GM23338 (cell line): Measurements from ENCODE around the gene PPP1R13L. TPM values are rescaled to one million over a fixed set of nuclear protein-coding genes. Genes with fewer than 3 reads are reported as not detected.

Experiments
- ATAC-seq: fragments of 200-7000 bp; cut with Tn5 transposase; 3 replicates; pipeline ENCODE4 v1.9.1; 2020
- DNase-seq: peaks from one replicate; pipeline ENCODE4 v3.0.0-alpha.2; 2015; ENCODE audit warnings: low spot score
- H2AFZ ChIP-seq: fragments of 200-600 bp; sonication (generic); 2 replicates; pipeline ENCODE4 v1.8.0; 2016; ENCODE audit warnings: antibody characterized with exemption, mild to moderate bottlenecking, moderate library complexity
- H3F3A ChIP-seq: fragments of 200-600 bp; sonication (generic); replicated peaks from 2 replicates; pipeline ENCODE4 v1.8.0; 2017; ENCODE audit warnings: antibody characterized with exemption, mixed run types, low read depth
- H3K27ac ChIP-seq: fragments of 200-600 bp; sonication (generic); 2 replicates; pipeline ENCODE4 v1.6.1; 2016; ENCODE audit warnings: low read depth
- H3K27me3 ChIP-seq: fragments of 200-600 bp; sonication (generic); 2 replicates; pipeline ENCODE4 v1.8.0; 2016; ENCODE audit warnings: mild to moderate bottlenecking, mixed run types, moderate library complexity; ENCODE audit not compliant: insufficient read depth
- H3K36me3 ChIP-seq: fragments of 200-600 bp; sonication (generic); 2 replicates; pipeline ENCODE4 v1.8.0; 2016; ENCODE audit warnings: mild to moderate bottlenecking; ENCODE audit not compliant: insufficient read depth
- H3K4me1 ChIP-seq: fragments of 200-600 bp; sonication (generic); 2 replicates; pipeline ENCODE4 v1.8.0; 2016; ENCODE audit warnings: mild to moderate bottlenecking, moderate library complexity; ENCODE audit not compliant: insufficient read depth
- H3K4me2 ChIP-seq: fragments of 200-600 bp; sonication (generic); 2 replicates; pipeline ENCODE4 v1.7.1; 2017; ENCODE audit warnings: mixed run types
- H3K4me3 ChIP-seq: fragments of 200-600 bp; sonication (generic); 2 replicates; pipeline ENCODE4 v1.6.1; 2016; ENCODE audit warnings: mixed run types
- H3K79me2 ChIP-seq: fragments of 200-600 bp; sonication (generic); replicated peaks from 2 replicates; pipeline ENCODE4 v1.8.0; 2017; ENCODE audit warnings: mild to moderate bottlenecking; ENCODE audit not compliant: insufficient read depth
- H3K9me2 ChIP-seq: fragments of 200-600 bp; sonication (generic); 2 replicates; pipeline ENCODE4 v1.8.0; 2017; ENCODE audit not compliant: insufficient read depth
- H4K20me1 ChIP-seq: fragments of 200-600 bp; sonication (generic); replicated peaks from 2 replicates; pipeline ENCODE4 v1.8.0; 2017; ENCODE audit warnings: mild to moderate bottlenecking; ENCODE audit not compliant: insufficient read depth
- H3K27ac Mint-ChIP-seq: 2 replicates; pipeline ENCODE4 v1.8.0; 2020; ENCODE audit warnings: inconsistent platforms, mild to moderate bottlenecking, moderate library complexity, mixed read lengths
- H3K27me3 Mint-ChIP-seq: 3 replicates; pipeline ENCODE4 v1.8.0; 2022; ENCODE audit warnings: low read depth, mild to moderate bottlenecking, moderate library complexity, mixed read lengths, inconsistent platforms; ENCODE audit not compliant: insufficient read depth, poor library complexity
- H3K36me3 Mint-ChIP-seq: 3 replicates; pipeline ENCODE4 v1.8.0; 2021; ENCODE audit warnings: low read depth, mild to moderate bottlenecking, inconsistent platforms, moderate library complexity, mixed read lengths
- H3K4me1 Mint-ChIP-seq: 3 replicates; pipeline ENCODE4 v1.8.0; 2020; ENCODE audit warnings: mild to moderate bottlenecking, inconsistent platforms, mixed read lengths
- H3K4me3 Mint-ChIP-seq: 3 replicates; pipeline ENCODE4 v1.8.0; 2021; ENCODE audit warnings: moderate library complexity, mild to moderate bottlenecking, inconsistent platforms, mixed read lengths
- H3K9me3 Mint-ChIP-seq: 3 replicates; pipeline ENCODE4 v1.8.0; 2020; ENCODE audit warnings: moderate library complexity, mild to moderate bottlenecking, inconsistent platforms, mixed read lengths
- CREB1 ChIP-seq: fragments of 250-450 bp; sonication (Bioruptor Pico); IDR thresholded peaks from 2 replicates; pipeline ENCODE4 v1.5.0; 2020; ENCODE audit warnings: low read depth, mild to moderate bottlenecking, moderate library complexity
- EZH2phosphoT487 ChIP-seq: fragments of 200-600 bp; sonication (generic); IDR thresholded peaks from one replicate; pipeline ENCODE4 v1.8.1; 2018; ENCODE audit warnings: antibody characterized with exemption; ENCODE audit not compliant: unreplicated experiment
- NANOG ChIP-seq: IDR thresholded peaks from 2 replicates; pipeline ENCODE4 v1.6.1; 2016; ENCODE audit warnings: antibody characterized with exemption, borderline replicate concordance
- POLR2AphosphoS5 ChIP-seq: IDR thresholded peaks from 2 replicates; pipeline ENCODE4 v1.6.1; 2016; ENCODE audit warnings: antibody characterized with exemption, low read depth
- STAT1 ChIP-seq: IDR thresholded peaks from one replicate; pipeline ENCODE4 v1.6.1; 2016; ENCODE audit warnings: antibody characterized with exemption; ENCODE audit not compliant: unreplicated experiment
- ZNF114 ChIP-seq: fragments of 250-450 bp; sonication (Bioruptor Pico); IDR thresholded peaks from 2 replicates; pipeline ENCODE4 v1.5.0; 2020; ENCODE audit warnings: mild to moderate bottlenecking, moderate library complexity
- ZNF331 ChIP-seq: fragments of 250-450 bp; sonication (Bioruptor Pico); IDR thresholded peaks from 2 replicates; pipeline ENCODE4 v1.5.0; 2020; ENCODE audit warnings: low read depth, mild to moderate bottlenecking, moderate library complexity
- polyA plus RNA-seq: library from polyadenylated mRNA; unstranded; fragments of >200 nt; fragmentation: Nextera tagmentation; extraction: Ambion mirVana; gene quantifications from 2 replicates; pipeline ENCODE4 v1.2.1, GENCODE V29; 2016
- total RNA-seq: library from RNA; depleted of rRNA; stranded (reverse); fragments of >200 nt; shearing (Covaris generic); gene quantifications from 2 replicates; pipeline ENCODE4 v1.2.3, GENCODE V29; 2014
- TF ChIP-seq, protein P1 (sequence below): IDR thresholded peaks from 2 replicates; pipeline ENCODE4 v1.6.1; 2016; ENCODE audit warnings: antibody characterized with exemption
- TF ChIP-seq, protein P2 (sequence below): IDR thresholded peaks from one replicate; pipeline ENCODE4 v1.6.1; 2018; ENCODE audit warnings: antibody characterized with exemption; ENCODE audit not compliant: unreplicated experiment
- TF ChIP-seq, protein P3 (sequence below), 2 experiments: fragments of 200-600 bp in 1 of 2; sonication (generic) in 1 of 2; conservative IDR thresholded peaks; 2 replicates each; pipeline versions ENCODE4 v1.5.1 to v1.6.1; 2016 to 2017; ENCODE audit warnings: antibody characterized with exemption in 2 of 2, low read depth in 2 of 2, mild to moderate bottlenecking in 2 of 2, moderate library complexity in 1 of 2
- TF ChIP-seq, protein P4 (sequence below): fragments of 250-450 bp; sonication (Bioruptor Pico); IDR thresholded peaks from 2 replicates; pipeline ENCODE4 v1.5.0; 2020; ENCODE audit warnings: mild to moderate bottlenecking, moderate library complexity

The PPP1R13L gene
- total and polyA plus RNA-seq, 2 experiments from 2014 or later = 9.6 to 15.5 TPM

DNA sequence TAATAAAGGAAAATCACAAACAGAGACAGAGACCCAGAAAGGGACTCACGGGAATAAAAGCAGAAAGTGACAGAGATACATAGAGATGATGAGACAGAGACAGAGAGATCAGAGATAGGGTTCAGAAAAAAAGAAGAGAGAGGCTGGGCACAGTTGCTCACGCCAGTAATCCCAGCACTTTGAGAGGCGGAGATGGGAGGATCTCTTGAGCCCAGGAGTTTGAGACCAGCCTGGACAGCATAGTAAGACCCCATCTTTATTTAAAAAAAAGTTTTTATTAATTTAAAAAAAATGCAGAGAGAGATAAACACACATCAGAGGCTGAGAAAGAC, 43.5 kb upstream of the PPP1R13L start:
- Histone ChIP-seq H2AFZ (no peak overlapping the region), H3K79me2 (no peaks in the 10 kb centered on the region), H3K27ac (no peak overlapping the region), H3K4me2 (no peak overlapping the region), H3K4me3 (no peak overlapping the region), H3K36me3 (no peaks in the 10 kb centered on the region), H4K20me1 (no peaks in the 10 kb centered on the region), H3K4me1 (peaks cover 14% of the 10 kb centered on the region), H3K9me2 (no peaks in the 10 kb centered on the region), H3F3A (peaks cover 31% of the 10 kb centered on the region), H3K27me3 (peaks cover 54% of the 10 kb centered on the region)
- DNase-seq (no peak), ATAC-seq (no peak)
- H3K27ac Mint-ChIP-seq = no peak overlapping the region
- TF ChIP-seq ZNF331 (CRISPR knock-in tag) (no peak), NANOG (no peak), STAT1 (no peak), EZH2phosphoT487 (no peak), POLR2AphosphoS5 (no peak), CREB1 (no peak), ZNF114 (CRISPR knock-in tag) (no peak)
- TF ChIP-seq, protein P1, sequence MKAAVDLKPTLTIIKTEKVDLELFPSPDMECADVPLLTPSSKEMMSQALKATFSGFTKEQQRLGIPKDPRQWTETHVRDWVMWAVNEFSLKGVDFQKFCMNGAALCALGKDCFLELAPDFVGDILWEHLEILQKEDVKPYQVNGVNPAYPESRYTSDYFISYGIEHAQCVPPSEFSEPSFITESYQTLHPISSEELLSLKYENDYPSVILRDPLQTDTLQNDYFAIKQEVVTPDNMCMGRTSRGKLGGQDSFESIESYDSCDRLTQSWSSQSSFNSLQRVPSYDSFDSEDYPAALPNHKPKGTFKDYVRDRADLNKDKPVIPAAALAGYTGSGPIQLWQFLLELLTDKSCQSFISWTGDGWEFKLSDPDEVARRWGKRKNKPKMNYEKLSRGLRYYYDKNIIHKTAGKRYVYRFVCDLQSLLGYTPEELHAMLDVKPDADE = no peak
- TF ChIP-seq, protein P2, sequence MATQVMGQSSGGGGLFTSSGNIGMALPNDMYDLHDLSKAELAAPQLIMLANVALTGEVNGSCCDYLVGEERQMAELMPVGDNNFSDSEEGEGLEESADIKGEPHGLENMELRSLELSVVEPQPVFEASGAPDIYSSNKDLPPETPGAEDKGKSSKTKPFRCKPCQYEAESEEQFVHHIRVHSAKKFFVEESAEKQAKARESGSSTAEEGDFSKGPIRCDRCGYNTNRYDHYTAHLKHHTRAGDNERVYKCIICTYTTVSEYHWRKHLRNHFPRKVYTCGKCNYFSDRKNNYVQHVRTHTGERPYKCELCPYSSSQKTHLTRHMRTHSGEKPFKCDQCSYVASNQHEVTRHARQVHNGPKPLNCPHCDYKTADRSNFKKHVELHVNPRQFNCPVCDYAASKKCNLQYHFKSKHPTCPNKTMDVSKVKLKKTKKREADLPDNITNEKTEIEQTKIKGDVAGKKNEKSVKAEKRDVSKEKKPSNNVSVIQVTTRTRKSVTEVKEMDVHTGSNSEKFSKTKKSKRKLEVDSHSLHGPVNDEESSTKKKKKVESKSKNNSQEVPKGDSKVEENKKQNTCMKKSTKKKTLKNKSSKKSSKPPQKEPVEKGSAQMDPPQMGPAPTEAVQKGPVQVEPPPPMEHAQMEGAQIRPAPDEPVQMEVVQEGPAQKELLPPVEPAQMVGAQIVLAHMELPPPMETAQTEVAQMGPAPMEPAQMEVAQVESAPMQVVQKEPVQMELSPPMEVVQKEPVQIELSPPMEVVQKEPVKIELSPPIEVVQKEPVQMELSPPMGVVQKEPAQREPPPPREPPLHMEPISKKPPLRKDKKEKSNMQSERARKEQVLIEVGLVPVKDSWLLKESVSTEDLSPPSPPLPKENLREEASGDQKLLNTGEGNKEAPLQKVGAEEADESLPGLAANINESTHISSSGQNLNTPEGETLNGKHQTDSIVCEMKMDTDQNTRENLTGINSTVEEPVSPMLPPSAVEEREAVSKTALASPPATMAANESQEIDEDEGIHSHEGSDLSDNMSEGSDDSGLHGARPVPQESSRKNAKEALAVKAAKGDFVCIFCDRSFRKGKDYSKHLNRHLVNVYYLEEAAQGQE = no peak
- TF ChIP-seq, protein P3, sequence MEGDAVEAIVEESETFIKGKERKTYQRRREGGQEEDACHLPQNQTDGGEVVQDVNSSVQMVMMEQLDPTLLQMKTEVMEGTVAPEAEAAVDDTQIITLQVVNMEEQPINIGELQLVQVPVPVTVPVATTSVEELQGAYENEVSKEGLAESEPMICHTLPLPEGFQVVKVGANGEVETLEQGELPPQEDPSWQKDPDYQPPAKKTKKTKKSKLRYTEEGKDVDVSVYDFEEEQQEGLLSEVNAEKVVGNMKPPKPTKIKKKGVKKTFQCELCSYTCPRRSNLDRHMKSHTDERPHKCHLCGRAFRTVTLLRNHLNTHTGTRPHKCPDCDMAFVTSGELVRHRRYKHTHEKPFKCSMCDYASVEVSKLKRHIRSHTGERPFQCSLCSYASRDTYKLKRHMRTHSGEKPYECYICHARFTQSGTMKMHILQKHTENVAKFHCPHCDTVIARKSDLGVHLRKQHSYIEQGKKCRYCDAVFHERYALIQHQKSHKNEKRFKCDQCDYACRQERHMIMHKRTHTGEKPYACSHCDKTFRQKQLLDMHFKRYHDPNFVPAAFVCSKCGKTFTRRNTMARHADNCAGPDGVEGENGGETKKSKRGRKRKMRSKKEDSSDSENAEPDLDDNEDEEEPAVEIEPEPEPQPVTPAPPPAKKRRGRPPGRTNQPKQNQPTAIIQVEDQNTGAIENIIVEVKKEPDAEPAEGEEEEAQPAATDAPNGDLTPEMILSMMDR (conservative IDR thresholded peaks at IDR 0.05; ENCODE audit: low read depth in 2 of 2) = no peak
- TF ChIP-seq, protein P4, sequence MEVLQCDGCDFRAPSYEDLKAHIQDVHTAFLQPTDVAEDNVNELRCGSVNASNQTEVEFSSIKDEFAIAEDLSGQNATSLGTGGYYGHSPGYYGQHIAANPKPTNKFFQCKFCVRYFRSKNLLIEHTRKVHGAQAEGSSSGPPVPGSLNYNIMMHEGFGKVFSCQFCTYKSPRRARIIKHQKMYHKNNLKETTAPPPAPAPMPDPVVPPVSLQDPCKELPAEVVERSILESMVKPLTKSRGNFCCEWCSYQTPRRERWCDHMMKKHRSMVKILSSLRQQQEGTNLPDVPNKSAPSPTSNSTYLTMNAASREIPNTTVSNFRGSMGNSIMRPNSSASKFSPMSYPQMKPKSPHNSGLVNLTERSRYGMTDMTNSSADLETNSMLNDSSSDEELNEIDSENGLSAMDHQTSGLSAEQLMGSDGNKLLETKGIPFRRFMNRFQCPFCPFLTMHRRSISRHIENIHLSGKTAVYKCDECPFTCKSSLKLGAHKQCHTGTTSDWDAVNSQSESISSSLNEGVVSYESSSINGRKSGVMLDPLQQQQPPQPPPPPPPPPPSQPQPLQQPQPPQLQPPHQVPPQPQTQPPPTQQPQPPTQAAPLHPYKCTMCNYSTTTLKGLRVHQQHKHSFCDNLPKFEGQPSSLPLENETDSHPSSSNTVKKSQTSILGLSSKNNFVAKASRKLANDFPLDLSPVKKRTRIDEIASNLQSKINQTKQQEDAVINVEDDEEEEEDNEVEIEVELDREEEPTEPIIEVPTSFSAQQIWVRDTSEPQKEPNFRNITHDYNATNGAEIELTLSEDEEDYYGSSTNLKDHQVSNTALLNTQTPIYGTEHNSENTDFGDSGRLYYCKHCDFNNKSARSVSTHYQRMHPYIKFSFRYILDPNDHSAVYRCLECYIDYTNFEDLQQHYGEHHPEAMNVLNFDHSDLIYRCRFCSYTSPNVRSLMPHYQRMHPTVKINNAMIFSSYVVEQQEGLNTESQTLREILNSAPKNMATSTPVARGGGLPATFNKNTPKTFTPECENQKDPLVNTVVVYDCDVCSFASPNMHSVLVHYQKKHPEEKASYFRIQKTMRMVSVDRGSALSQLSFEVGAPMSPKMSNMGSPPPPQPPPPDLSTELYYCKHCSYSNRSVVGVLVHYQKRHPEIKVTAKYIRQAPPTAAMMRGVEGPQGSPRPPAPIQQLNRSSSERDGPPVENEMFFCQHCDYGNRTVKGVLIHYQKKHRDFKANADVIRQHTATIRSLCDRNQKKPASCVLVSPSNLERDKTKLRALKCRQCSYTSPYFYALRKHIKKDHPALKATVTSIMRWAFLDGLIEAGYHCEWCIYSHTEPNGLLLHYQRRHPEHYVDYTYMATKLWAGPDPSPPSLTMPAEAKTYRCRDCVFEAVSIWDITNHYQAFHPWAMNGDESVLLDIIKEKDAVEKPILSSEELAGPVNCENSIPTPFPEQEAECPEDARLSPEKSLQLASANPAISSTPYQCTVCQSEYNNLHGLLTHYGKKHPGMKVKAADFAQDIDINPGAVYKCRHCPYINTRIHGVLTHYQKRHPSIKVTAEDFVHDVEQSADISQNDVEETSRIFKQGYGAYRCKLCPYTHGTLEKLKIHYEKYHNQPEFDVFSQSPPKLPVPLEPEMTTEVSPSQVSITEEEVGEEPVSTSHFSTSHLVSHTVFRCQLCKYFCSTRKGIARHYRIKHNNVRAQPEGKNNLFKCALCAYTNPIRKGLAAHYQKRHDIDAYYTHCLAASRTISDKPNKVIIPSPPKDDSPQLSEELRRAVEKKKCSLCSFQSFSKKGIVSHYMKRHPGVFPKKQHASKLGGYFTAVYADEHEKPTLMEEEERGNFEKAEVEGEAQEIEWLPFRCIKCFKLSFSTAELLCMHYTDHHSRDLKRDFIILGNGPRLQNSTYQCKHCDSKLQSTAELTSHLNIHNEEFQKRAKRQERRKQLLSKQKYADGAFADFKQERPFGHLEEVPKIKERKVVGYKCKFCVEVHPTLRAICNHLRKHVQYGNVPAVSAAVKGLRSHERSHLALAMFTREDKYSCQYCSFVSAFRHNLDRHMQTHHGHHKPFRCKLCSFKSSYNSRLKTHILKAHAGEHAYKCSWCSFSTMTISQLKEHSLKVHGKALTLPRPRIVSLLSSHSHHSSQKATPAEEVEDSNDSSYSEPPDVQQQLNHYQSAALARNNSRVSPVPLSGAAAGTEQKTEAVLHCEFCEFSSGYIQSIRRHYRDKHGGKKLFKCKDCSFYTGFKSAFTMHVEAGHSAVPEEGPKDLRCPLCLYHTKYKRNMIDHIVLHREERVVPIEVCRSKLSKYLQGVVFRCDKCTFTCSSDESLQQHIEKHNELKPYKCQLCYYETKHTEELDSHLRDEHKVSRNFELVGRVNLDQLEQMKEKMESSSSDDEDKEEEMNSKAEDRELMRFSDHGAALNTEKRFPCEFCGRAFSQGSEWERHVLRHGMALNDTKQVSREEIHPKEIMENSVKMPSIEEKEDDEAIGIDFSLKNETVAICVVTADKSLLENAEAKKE (CRISPR knock-in tag) = no peak
- peaks cover 10% of the 10 kb centered on the region; the same call in 2 of the 3 replicates for H3K9me3 Mint-ChIP-seq
- no peak overlapping the region for H3K4me3 Mint-ChIP-seq
- H3K27me3 Mint-ChIP-seq = peaks cover 42% of the 10 kb centered on the region
- no peaks in the 10 kb centered on the region; the same call in 2 of the 3 replicates for H3K36me3 Mint-ChIP-seq
- H3K4me1 Mint-ChIP-seq = peaks cover 20% of the 10 kb centered on the region
